Measurements from ENCODE around the gene ULK1.
"Not testable (repeated sequence)": the region's sequence is repeated elsewhere in the genome, so short reads cannot be mapped to it uniquely, and the experiment has no call there.

ULK1 gene

DNA sequence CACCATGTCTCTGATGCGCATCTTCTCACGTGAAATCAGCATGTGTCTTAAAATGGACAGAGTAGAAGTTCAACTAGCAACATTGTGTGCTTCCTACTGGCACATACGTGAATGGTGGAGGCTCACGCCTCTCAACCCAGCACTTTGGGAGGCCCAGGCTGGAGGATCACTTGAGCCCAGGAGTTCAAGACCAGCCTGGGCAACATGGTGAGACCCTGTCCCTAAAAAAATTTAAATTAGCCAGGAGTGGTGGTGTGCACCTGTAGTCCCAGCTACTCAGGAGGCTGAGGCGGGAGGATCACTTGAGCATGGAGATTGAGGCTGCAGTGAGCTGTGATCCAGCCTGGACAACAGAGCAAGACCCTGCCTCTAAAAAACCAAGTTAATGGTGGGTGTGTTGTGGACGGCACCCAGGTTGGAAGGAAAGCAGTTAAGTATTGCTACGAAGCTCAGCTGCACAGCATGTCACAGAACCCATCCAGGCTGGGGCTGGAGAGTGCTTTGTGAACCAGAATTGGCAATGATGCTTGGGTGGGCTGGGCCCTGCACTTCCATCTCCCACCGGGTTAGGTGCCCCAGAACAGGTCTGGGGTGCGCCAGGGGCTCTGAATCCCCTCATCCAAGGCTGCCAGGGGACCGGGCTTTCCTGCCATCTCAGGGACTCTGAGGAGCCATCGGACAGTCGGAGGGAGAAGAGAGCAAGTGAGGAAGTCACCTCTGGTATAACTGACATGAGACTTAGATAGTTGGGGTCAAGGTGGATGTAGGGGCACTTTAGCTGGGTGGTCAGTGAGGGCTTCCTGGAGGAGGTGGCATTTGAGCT is 33.0 kb upstream of the ULK1 start:
- no peak for DNase-seq (ENCODE audit: low read depth in 1 of 2, low spot score in 1 of 2)

DNA sequence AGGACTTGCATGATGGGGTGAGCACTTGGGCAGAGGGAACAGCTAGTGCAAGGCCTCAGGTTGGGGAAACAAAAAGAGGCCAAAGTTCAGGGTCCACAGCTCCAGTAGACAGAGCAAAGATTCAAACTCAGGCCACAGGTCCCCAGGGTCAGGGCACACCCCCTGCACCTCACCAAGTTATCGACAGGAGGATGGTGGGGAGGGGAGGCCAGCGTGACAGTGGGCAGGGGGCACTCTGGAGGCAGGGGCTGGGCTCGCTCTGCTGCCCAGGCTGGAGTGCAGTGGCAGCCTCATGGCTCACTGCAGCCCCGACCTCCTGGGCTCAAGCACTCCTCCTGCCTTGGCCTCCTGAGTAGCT is 32.4 kb upstream of the ULK1 start:
- DNase-seq (ENCODE audit: low read depth in 1 of 2, low spot score in 1 of 2) = no peak

DNA sequence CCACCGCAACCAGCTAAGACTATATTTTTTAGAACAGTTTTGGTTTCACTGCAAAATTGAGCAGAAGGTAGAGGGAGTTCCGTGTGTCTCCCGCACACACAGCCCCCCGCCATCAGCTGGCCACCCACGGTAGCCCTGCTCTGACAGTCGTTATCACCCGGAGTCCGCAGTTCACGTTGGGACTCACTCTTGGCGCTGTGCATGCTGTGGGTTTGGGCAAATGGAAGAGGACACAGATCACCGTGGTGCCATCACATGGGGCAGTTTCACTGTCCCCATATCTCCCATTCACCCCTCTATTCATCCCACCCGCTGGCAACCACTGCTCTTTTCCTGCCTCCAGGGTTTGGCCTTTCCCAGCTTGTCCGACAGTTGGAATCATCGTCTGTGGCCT is 31.8 kb upstream of the ULK1 start:
- DNase-seq (ENCODE audit: low read depth in 1 of 2, low spot score in 1 of 2) = no peak

DNA sequence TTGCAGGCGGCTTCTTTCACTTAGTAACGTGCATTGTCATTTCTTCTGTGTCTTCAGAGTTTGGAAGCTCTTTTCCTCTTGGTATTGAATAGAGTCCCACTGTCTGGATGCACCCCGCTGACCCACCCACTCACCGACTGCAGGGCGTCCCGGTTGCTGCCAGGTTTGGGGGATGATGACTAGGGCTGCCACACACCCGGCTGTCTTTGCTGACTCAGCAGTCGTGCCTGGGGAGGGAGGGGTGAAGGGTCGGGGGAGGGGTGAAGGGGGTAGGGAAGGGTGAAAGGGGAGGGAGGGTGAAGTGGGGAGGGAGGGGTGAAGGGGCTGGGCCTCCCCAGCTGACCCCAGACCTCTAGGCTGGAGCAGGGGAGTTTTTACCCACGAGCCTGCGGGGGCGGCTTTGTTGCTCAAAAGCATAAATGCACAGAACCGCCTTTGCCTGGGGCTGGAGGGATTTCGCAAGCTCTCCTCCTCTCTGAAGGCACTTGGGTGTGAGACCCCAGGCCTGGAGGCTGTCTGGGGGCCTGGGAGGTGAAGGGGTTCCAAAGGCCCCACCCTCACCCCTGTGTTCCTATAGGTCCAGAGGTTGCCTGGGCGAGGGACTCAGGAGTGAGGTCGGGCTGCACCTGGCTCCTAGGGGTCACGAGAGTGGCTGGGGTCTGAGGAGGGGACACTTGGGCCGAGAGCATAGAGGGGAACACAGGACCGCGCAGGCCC is 31.3 kb upstream of the ULK1 start:
- DNase-seq (ENCODE audit: low read depth in 1 of 2, low spot score in 1 of 2) = no peak

DNA sequence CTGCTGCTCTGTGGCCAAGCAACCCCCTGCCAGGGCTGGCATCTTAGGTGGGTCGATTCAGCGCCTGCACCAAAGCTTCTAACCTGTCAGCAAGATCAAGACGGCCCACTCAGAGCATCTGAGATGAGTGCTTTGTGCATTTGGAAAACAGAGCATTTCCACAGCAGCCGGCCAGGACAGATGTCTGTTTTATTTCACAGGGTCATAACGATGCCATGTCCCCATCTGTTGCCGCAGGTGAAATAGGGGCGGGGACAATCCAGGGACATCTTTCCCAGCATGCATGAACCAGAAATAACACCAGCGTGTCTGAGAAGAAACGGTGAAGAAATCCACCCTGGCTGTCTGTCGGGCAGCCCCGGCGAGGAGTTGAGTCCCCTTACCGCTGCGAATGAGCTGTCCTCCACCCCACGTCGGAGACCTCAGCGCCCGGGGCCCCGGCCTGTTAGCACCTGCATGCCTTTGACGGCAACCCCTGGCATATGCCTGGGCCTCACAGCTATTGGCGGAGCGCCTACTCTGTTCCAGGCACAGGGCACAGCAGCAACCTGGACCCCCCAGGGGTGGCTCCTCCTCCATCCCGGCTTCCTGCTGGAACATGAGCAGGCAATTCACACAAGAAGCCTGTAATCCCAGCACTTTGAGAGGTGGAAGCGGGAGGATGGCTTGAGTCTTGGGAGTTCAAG is 30.6 kb upstream of the ULK1 start:
- DNase-seq (ENCODE audit: low read depth in 1 of 2, low spot score in 1 of 2) = no peak

DNA sequence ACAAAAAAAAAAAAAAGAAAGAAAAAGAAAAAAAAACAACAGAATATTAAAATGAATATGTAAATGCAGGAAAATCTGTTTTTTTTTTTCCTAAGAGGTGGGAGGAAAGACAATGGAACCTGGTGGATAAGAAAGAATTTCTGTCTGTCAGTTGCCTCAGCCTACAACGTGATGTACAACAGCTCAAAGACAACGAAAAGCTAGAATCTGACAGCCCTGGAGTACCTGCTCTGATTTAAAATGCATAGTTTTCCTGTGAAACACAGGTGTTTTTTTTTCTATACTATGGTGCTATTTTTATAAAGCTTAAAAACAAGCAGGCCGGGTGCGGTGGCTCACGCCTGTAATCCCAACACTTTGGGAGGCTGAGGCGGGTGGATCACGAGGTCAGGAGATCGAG is 30.0 kb upstream of the ULK1 start:
- no peak for DNase-seq (ENCODE audit: low read depth in 1 of 2, low spot score in 1 of 2)

DNA sequence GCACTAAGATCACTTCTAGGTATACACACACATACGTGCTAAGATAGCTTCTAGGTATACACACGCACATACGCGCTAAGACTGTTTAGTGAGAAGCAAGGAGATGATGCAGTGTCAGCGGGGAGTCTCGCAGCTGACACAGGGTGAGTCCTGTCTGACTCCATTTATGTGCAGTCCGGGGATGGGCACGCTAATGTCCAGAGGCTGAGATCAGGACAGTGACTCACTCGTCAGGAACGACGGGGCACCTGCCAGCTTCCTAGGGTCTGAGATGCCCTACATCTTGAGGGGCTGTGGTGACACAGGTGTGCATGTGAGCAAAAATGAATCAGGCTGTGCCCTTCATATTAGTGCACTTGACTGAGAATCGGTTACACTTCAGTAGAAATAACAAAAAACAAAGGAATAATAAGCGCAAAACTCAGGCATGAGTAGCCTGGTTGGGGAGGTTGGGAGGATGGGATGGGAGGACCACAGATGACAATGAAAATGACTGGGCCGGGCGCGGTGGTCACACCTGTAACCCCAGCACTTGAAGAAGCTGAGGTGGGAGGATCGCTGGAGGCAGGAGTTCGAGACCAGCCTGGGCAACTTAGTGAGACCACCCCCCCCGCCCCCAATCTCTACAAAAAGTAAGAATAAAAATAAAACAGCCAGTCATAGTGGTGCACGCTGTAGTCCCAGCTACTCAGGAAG is 29.1 kb upstream of the ULK1 start:
- DNase-seq (ENCODE audit: low read depth in 1 of 2, low spot score in 1 of 2) = no peak

DNA sequence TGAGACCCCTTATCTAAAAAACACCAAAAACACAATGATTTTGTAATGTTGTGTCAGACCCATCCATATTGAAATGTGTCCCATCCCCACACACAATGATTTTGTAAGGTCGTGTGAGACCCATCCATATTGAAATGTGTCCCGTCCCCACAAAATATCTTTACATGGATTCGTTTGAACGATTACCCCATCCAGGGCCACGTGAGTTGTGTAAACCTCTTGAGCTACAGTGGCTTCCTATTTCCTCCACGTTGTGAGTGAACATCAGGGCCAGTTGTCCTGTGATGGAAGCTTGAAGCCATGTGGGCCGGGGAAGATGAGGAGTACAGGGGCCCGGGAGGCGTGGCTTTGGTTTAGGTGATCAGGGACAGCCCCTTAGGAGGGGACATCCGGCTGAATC is 27.0 kb upstream of the ULK1 start:
- DNase-seq (ENCODE audit: low read depth in 1 of 2, low spot score in 1 of 2) = no peak

DNA sequence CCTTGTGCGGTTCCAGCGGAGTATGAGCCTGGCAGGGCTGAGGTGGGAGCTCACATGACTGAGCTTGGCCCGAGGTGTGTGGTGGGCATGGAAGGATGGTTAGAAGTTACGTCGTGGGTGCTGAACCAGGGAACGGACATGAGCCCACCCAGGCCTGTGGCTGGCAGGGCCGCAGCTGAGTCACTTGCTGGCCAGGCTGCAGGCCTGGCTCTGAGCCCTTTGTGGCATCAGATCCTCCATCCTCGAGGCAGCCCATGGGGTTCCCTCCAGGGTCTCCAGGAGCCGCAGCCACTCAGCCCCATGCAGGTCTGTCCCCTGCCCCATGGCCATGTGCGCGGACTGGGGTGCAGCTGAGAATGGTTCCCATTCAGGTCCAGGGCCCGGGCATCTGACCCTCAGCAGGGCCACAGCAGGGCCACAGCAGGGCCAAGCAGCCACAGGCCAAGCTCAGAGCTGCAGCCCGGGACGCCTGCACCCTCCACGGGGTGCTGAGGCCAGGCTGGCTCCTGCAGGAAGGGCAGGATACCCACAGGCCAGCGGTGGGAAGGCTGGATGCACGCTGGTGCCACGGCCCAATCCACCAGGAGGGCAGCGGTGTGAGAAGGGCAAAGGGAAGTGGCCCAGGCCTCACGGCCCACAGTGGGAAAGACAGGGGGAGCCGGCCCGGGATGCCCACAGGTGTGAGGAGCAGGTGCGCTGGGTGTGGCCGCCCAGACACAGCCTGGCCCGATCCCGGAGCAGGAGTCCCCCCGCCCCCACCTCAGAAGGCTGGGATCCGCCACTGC is 26.3 kb upstream of the ULK1 start:
- no peak for DNase-seq (ENCODE audit: low read depth in 1 of 2, low spot score in 1 of 2)

DNA sequence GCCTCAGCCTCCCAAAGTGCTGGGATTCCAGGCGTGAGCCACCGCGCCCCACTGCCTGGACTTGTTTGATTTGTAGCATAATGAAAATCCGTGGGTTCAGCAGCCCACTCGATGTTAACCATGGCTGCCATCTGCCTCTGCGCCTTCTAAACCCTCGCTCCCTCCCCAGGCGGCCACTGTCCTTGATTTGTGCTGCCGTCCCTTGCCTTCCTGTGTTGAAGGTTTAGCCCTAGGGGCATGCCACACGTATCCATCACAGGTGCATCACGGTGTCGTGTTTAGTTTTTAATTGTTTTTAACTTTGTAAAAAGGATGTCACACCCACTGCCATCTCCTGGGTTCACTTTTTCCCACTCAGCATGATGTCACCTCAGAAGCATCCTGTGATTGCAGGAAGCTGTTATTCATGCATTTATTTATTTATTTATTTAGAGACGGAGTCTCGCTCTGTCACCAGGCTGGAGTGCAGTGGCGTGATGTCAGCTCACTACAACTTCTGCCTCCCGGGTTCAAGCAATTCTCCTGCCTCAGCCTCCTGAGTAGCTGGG is 24.5 kb upstream of the ULK1 start:
- no peak for DNase-seq (ENCODE audit: low read depth in 1 of 2, low spot score in 1 of 2)

DNA sequence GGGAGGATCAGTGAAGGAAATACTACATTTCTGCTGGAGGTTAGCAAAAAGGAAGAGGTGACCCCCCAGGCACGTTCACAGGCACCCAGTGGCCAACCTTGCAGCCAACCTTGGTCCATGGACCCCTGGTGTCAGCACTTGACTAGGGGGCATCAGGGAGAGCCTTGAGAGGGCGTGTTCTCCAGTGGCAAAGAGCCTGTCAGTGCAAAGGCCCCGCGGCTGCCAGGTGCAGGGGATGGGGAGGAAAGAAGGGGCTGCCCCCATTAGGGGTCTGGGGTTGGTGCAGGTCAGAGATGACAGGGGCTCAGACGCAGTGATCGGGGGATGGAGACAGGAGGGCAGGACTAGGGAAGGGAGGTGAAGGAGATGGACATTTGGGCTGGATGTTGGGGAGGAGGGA is 22.7 kb upstream of the ULK1 start:
- no peak for DNase-seq (ENCODE audit: low read depth in 1 of 2, low spot score in 1 of 2)

DNA sequence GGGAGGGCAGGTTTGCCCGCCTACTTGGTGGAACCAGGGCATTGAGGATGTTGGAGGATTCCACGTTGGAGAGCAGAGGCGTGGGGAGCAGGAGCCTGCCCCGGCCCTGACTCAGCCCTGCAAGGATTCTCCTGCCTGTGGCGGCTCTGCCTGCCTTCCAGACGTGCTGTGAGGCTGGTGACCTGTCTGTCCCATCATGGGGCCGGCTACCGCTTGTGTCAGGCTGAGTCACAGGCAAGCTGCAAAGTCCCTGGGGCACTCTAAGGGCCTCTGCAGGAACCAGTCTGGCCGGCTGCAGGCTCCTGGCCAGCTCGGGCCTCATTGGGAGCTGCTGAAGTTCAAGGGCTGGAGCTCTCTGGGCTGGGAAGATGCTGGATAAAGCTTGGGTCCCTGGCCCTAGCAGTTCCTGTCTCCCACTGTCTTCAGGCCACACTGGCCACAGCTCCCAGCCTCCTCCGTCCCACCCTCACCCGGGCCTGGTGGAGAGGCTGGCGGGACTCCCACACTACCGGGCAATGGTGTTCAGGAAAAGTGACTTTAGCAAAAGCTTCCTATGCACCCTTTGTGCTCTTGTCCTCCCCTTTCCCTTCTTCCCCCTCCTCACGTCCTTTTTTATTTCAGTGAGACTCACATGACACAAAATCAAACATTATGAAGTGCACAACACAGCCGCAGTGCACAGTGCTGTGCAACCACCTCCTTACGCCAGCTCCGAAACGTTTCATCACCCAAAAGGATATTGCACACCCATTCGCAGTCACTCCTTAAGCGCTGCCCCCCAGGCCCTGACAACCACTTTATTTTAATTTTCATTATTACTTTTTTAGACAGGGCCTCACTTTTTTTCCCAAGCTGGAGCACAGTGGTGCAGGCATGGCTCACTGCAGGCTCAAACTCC is 22.0 kb upstream of the ULK1 start:
- DNase-seq (ENCODE audit: low read depth in 1 of 2, low spot score in 1 of 2) = no peak

DNA sequence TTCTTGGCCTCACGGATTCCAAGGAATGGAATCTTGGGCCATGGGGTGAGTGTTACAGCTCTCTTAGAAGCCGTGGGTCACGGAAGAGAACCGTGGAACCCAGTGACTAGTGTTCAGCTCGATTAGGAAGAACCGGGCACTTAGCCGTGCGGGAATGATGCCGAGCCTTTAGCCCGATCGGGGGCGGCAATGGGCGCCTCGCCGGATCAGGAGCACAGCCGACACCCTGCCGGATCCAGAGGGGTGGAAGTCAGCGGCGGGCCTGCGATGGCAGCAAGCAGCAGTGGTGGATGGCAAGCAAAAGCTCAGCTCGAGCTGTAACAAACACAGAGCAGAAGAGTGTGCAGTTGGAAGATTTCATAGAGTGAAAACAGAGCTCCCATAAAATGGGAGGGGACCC is 21.1 kb upstream of the ULK1 start:
- no peak for DNase-seq (ENCODE audit: low read depth in 1 of 2, low spot score in 1 of 2)

DNA sequence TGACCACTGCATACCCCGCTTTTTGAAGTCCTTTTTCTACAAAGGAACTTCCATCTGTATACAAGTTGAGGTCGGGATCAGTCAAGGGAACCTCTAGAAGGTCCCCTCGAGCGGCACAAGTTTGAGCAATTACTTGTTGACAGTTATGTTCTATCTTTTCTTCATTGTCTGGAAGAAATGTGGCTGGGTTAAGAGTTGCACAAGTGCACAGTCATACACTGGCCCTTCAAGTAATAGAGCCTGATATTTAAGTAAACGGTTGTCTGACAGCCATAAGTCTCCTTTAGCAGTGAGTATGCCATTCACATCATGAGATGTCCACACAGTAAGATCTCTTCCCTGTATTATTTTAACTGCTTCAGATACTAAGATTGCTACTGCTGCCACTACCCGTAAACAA is 19.4 kb upstream of the ULK1 start:
- not testable (repeated sequence) for DNase-seq (ENCODE audit: low read depth in 1 of 2, low spot score in 1 of 2)

DNA sequence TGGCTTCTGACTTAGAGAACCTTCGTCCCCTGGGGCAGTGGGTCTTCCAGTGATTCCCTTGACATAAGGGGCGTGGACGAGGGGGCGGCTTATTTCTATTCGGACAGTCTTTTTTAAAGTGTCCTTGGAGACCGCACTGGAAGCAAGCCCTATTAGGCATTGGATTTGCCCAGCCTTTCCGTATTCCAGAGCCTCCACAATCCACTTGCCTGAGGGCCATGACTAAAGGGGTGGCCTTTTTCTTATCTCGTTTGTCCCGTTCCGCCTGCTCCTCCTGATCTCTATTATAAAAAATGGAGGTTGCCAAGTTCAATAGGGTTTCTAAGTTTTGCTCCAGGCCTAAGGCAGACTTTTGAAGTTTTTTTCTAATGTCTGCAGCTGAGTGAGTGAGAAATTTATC is 17.2 kb upstream of the ULK1 start:
- not testable (repeated sequence) for DNase-seq (ENCODE audit: low read depth in 1 of 2, low spot score in 1 of 2)

DNA sequence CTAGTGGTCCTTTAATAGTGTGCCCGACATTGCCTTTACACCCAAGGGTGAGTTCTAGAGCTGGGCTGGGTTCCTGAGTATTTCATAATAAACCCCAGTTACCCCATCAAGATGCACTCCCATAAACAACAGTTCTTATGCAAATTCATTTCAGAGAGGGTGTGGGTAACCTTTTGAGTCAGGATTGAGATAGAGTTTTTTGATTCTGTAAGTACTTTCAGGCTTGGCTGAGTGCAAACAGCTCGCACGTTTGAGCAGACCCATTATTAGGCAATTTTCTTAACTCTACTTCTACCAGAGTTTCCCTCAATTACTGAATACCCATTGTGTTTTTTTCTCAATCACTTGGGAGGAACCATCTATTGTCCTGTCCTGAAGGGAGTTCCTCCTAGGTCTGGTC is 16.0 kb upstream of the ULK1 start:
- DNase-seq (ENCODE audit: low read depth in 1 of 2, low spot score in 1 of 2) = not testable (repeated sequence)

DNA sequence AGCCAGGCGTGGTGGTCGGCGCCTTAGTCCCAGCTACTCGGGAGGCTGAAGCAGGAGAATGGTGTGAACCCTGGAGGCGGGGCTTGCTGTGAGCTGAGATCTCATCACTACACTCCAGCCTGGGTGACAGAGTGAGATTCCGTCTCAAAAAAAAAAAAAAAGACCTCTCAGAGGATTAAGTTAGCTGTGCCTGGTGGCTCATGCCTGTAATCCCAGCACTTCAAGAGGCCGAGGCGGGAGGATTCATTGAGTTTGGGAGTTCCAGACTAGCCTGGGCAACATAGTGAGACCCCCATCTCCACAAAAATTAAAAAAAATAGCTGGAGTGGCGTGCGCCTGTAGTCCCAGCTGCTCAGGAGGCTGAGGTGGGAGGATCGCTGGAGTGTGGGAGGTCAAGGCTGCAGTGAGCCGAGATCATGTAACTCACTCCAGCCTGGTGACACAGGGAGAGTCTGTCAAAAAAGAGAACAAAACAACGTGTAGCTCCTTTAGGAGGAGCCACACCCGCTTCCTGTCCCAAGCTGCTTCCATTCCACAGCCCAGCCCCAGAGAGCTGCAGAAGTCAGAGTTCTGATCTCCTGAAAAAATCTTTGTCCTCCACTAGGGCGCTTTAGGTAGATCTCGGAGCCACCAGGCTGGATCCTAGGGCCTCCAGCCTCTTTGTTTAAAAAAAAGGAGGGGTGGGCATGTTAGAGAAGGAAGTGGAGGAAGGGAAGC is 11.5 kb upstream of the ULK1 start:
- no peak for DNase-seq (ENCODE audit: low read depth in 1 of 2, low spot score in 1 of 2)

DNA sequence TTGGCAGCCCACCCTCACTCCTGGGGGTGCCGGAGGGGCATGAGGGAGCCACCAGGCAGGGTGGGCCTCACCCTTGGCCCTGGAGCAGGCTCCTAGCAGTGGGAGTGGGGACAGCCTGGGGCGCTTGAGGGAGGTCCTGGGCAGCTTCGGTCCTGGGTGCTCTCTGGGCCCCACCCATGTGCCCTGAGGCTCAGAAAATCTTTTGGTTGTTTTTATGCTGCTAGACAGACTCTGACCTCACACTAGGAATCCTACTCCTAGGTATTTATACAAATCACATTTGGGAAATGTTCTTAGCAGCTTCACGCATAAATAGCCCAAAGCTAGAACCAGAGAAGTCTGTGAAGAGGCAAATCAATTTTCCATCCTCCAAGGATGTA is 10.9 kb upstream of the ULK1 start:
- DNase-seq (ENCODE audit: low read depth in 1 of 2, low spot score in 1 of 2) = no peak

DNA sequence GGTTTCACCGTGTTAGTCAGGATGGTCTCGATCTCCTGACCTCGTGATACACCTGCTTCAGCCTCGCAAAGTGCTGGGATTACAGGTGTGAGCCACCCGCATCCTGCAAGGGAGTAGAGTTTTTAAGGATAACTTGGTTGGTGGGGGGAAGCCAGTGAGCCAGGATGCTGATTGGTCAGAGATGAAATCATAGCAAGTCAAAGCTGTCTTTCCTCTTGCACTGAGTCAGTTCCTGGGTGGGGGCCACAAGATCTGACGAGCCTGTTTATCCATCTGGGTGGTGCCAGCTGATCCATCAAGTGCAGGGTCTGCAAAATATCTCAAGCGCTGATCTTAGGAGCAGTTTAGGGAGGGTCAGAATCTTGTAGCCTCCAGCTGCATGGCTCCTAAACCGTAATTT is 9.3 kb upstream of the ULK1 start:
- DNase-seq (ENCODE audit: low read depth in 1 of 2, low spot score in 1 of 2) = not testable (repeated sequence)

Measured in stimulated activated CD4-positive, alpha-beta T cell treated with anti-CD3 and anti-CD28 coated beads, Interleukin-15, amount 100 ng/mL, for 1 hour (primary cell).